ENCODE results near the gene ANKS1B. TPM values are rescaled to one million over a fixed set of nuclear protein-coding genes. Genes with fewer than 3 reads are reported as not detected.

ANKS1B gene
- total RNA-seq, 4 donors from 2014 or later, result 34.5 to 81.9 (median 71.1) TPM

DNA sequence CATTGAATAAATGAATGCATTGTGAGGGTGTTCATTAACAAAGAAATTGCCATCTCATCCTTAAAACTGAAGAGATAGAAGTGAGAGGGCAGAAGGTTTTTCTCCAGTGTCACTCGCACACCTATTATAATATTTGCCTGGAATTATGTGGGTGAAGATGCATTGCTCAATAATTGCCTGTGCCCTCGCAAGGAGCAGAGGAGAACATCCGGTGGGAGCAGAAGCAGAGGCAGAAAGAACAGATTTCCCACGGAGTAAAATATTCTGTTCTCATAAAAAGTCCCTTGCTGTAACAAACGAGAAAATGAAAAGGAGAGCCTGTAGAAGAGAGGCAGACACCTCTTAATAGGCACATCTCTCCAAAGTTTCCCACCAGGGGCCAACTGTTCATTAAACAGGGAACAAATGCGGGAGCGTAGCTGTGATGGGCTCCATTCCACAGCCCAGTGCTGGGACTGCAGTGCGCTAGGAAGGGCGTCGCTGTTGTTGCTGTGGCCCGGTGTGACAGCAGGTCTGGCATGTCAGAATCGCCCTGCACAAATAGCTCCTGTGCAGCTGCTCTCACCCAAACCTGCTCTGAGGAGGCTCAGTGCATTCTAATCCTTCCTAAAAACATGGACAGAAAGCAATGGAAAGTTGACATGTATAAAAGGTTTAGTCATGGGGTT lies 979.8 kb downstream of the ANKS1B start:
- no peaks in the 10 kb centered on the region for H3K4me1 ChIP-seq
- no peak overlapping the region for H3K27ac ChIP-seq
- no peak for DNase-seq
- TF ChIP-seq CTCF (IDR thresholded peaks at IDR 0.05) (no peak), POLR2A (IDR thresholded peaks at IDR 0.05) (no peak)
- WGBS, 2 donors, result 86 to 87% methylated on average over 12 of the region's 12 CpGs
- no peaks in the 10 kb centered on the region for H3K9me3 ChIP-seq
- no peak overlapping the region for H3K4me3 ChIP-seq (replicated peaks in 1 of 3)
- H3K36me3 ChIP-seq, result no peaks in the 10 kb centered on the region
- intact Hi-C loops (cut with DNase I), result no loop called here
- H3K27me3 ChIP-seq, result no peaks in the 10 kb centered on the region

- Histone ChIP-seq H3K4me3 (replicated peaks in 1 of 3) (no peak overlapping the region), H3K27me3 (no peaks in the 10 kb centered on the region), H3K9me3 (no peaks in the 10 kb centered on the region), H3K27ac (no peak overlapping the region), H3K36me3 (no peaks in the 10 kb centered on the region), H3K4me1 (no peaks in the 10 kb centered on the region)
- DNase-seq, result no peak
- TF ChIP-seq CTCF (IDR thresholded peaks at IDR 0.05) (no peak), POLR2A (IDR thresholded peaks at IDR 0.05) (no peak)
- WGBS, 2 donors, result 94 to 96% methylated on average over 3 of the region's 3 CpGs
- intact Hi-C loops (cut with DNase I), result no loop called here
These were observed 982.0 kb downstream of the ANKS1B start for GRCh38 chr12:99002731-99003130.

DNA sequence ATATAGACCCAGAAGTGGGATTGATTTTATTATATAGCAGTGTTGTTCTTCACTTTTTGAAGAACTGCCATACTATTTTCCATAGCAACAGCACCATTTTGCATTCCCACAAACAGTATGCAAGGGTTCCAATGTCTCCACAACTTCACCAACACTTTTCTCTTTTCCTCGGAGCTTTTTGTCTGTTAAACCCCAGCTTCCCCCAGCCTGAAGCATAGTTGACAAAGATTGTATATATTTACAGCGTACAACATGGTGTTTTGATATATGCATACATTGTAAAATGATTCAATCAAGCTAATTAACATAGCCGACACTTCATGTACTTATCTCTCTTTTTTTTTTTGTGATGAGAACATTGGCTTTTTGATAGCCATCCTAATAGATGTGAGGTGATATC lies 982.6 kb downstream of the ANKS1B start:
- Histone ChIP-seq H3K4me3 (replicated peaks in 1 of 3) (no peak overlapping the region), H3K27ac (no peak overlapping the region), H3K36me3 (no peaks in the 10 kb centered on the region), H3K4me1 (no peaks in the 10 kb centered on the region), H3K27me3 (no peaks in the 10 kb centered on the region), H3K9me3 (no peaks in the 10 kb centered on the region)
- DNase-seq, result no peak
- no peak for TF ChIP-seq POLR2A (IDR thresholded peaks at IDR 0.05)
- TF ChIP-seq CTCF (IDR thresholded peaks at IDR 0.05), result no peak
- intact Hi-C loops (cut with DNase I), result no loop called here
- 95 to 96% methylated on average over 3 of the region's 3 CpGs for WGBS, 2 donors

- Histone ChIP-seq H3K9me3 (no peaks in the 10 kb centered on the region), H3K27ac (no peak overlapping the region), H3K27me3 (no peaks in the 10 kb centered on the region), H3K4me3 (replicated peaks in 1 of 3) (no peak overlapping the region), H3K36me3 (no peaks in the 10 kb centered on the region), H3K4me1 (no peaks in the 10 kb centered on the region)
- WGBS, 2 donors, result 79% methylated on average over 7 of the region's 7 CpGs
- intact Hi-C loops (cut with DNase I), result no loop called here
- TF ChIP-seq POLR2A (IDR thresholded peaks at IDR 0.05) (no peak), CTCF (IDR thresholded peaks at IDR 0.05) (no peak)
- no peak for DNase-seq
These were observed 985.2 kb downstream of the ANKS1B start for GRCh38 chr12:98999559-98999958.

DNA sequence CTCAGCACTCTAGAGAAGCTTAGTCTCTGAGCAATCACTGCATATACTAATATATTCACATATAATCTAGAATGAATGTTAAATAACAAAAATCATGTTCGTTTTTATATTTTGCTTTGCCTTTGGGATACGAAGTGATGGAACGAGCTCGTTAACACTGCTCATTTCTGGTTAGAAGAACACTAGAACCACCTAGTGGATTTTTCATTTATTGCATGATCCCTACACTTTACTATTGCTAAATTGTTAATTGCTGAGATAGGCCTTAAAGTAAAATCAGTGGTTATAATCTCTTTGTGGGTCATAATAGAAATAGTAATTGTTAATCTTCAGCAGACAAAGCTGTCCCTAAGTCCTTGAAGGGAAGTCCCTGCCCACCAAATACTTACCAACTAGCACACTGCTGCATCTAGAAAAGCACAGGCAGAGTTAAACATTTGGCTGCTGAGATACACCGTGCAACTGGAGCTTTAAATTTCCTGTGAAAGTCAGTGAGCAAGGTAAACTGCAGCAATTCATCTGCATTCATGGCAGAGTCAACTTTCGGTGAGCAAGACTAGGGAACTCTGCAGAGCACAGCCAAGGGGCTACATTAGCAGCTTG lies 985.9 kb downstream of the ANKS1B start:
- intact Hi-C loops (cut with DNase I), result no loop called here
- 18 to 20% methylated on average over 6 of the region's 6 CpGs for WGBS, 2 donors

More for the DNA sequence above, 985.9 kb downstream of the ANKS1B start:
- no peaks in the 10 kb centered on the region for H3K27me3 ChIP-seq
- H3K4me3 ChIP-seq (replicated peaks in 1 of 3), result no peak overlapping the region
- no peaks in the 10 kb centered on the region for H3K36me3 ChIP-seq
- no peaks in the 10 kb centered on the region for H3K9me3 ChIP-seq
- no peak for TF ChIP-seq POLR2A (IDR thresholded peaks at IDR 0.05)
- peak in 4 of 6 experiments; percentile 26 to 74 (median 70) for TF ChIP-seq CTCF (IDR thresholded peaks at IDR 0.05)
- no peak overlapping the region for H3K27ac ChIP-seq
- DNase-seq, result no peak
- no peaks in the 10 kb centered on the region for H3K4me1 ChIP-seq

All from thyroid gland (tissue), 4 donors.